GM18517 (cell line): Measurements from ENCODE around the gene NFKBIE.

ENCODE experiments used
- ATAC-seq: cut with Tn5 transposase; IDR thresholded peaks from one replicate; pipeline ENCODE4 v1.9.1; 2021; ENCODE audit warnings: mild to moderate bottlenecking, moderate library complexity; ENCODE audit not compliant: unreplicated experiment

Gene NFKBIE

GRCh38 chr6:44260451-44261297, 4.7 kb downstream of the NFKBIE start:
- ATAC-seq, result no peak

- no peak for ATAC-seq
These were observed 5.3 kb downstream of the NFKBIE start for GRCh38 chr6:44260011-44260410.

- ATAC-seq, result no peak
These were observed 6.4 kb downstream of the NFKBIE start for GRCh38 chr6:44258921-44259320.

GRCh38 chr6:44258325-44258863, 7.0 kb downstream of the NFKBIE start:
- no peak for ATAC-seq

GRCh38 chr6:44257753-44258324, 7.5 kb downstream of the NFKBIE start:
- ATAC-seq, result peak; percentile 28

GRCh38 chr6:44257025-44257752, 8.2 kb downstream of the NFKBIE start, which contains the start of gene SLC35B2:
Gene SLC35B2, minus strand, starts transcription at chr6:44257528. Its CDS starts 118 bp downstream, at chr6:44257410.
- ATAC-seq, result peak; percentile 29

- ATAC-seq, result no peak
These were observed 8.7 kb downstream of the NFKBIE start for GRCh38 chr6:44256775-44257024.

GRCh38 chr6:44255871-44256774, 9.2 kb downstream of the NFKBIE start:
- ATAC-seq, result no peak

GRCh38 chr6:44255105-44255808, 10.1 kb downstream of the NFKBIE start:
- no peak for ATAC-seq

- ATAC-seq, result no peak
These were observed 10.9 kb downstream of the NFKBIE start for GRCh38 chr6:44254191-44255104.

GRCh38 chr6:44253307-44254101, 11.8 kb downstream of the NFKBIE start:
- no peak for ATAC-seq

- ATAC-seq, result no peak
These were observed 13.5 kb downstream of the NFKBIE start for GRCh38 chr6:44251576-44252524.

- no peak for ATAC-seq
These were observed 14.6 kb downstream of the NFKBIE start for GRCh38 chr6:44250718-44251123.

- no peak for ATAC-seq
These were observed 15.2 kb downstream of the NFKBIE start for GRCh38 chr6:44250067-44250717.

- ATAC-seq, result no peak
These were observed 16.1 kb downstream of the NFKBIE start for GRCh38 chr6:44249082-44249748.

GRCh38 chr6:44248579-44248978, 16.8 kb downstream of the NFKBIE start:
- ATAC-seq, result no peak
